ENCODE data around the gene NAALADL2. TPM values are rescaled to one million over a fixed set of nuclear protein-coding genes. Genes with fewer than 3 reads are reported as not detected.
"Not testable (repeated sequence)": the region's sequence is repeated elsewhere in the genome, so short reads cannot be mapped to it uniquely, and the experiment has no call there.

NAALADL2 gene
- polyA plus RNA-seq, 3 donors from 2014 or later: 0.10 TPM; not detected in 2

DNA sequence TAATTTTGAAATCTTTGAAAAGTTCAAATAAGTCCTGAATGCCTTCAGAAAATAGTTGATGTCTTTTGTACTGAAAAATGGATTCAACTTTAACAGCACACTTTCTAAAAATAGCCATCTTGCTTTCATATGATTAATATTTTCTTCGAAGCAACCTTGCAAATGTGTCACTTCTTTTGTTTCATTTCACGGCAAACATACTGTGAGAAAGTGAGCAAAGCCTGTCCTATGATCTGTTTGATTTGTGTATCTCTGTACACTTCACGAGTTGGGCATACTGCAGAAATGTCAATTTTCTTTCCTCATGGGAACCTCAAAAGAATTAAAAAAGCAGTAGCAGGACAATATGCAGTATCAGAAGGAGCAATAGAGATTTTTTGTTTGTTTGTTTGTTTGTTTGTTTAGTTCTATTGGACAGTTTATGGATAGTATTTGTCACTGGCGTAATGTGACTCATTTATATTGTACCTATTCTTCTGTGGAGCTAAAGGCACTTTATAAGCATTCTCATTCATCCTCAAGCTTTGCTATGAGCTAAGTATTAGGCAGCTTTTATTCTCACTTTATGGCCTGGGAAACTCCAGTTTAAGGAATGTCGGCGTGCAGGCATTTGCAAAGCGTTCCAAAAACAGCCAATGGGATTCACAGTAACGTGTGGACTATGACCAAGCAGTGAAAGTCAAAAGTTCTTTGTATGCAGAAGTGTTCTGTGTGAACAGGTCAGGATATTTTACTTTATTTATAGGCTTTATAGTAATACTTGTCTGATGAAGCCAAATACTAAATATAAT, 572.0 kb downstream of the NAALADL2 start:
- no peak overlapping the region for H3K4me3 Mint-ChIP-seq
- H3K4me1 Mint-ChIP-seq: no peaks in the 10 kb centered on the region
- H3K27me3 Mint-ChIP-seq (ENCODE audit: low read depth in 3 of 3): peaks cover 0 to 1% (median 0%) of the 10 kb centered on the region in 3 donors
- H3K27ac Mint-ChIP-seq: no peak overlapping the region
- peaks cover 8 to 20% (median 11%) of the 10 kb centered on the region in 6 donors for H3K9me3 Mint-ChIP-seq
- no peak for DNase-seq
- H3K36me3 Mint-ChIP-seq: no peaks in the 10 kb centered on the region

DNA sequence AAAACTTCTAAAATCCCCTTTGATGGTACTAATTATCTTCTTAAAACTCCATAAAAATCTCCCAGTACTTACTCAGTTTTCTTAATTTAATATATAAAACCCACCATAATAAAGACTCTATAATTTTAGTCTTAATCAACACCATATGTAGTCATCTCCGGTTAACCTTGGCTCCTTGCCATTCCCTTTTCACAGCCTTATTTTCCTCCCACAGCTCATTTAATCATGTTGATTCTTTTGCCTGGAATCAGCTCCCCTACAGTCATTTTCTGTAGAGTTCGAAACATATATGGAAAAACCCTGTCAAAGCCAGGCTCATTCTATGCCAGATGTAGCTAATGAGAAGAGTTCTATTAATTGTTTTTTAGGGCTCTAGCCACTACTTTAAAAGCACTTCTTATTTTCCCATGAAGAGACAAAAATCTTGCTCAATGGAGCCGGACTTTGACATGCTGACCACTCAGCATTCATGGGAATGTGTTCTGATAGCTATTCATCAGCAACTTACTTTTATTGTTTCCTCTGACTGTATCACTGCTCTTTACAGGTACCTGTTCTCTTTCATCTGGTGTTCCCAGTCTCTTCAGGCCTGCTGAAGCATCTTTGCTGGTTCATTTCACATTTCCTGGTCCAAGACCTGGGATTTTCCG, 573.4 kb downstream of the NAALADL2 start:
- Mint-ChIP-seq H3K36me3 (no peaks in the 10 kb centered on the region), H3K27me3 (ENCODE audit: low read depth in 3 of 3) (peaks cover 0 to 1% (median 0%) of the 10 kb centered on the region in 3 donors), H3K27ac (no peak overlapping the region), H3K4me1 (no peaks in the 10 kb centered on the region), H3K4me3 (no peak overlapping the region), H3K9me3 (peaks cover 8 to 20% (median 11%) of the 10 kb centered on the region in 6 donors)
- no peak for DNase-seq

DNA sequence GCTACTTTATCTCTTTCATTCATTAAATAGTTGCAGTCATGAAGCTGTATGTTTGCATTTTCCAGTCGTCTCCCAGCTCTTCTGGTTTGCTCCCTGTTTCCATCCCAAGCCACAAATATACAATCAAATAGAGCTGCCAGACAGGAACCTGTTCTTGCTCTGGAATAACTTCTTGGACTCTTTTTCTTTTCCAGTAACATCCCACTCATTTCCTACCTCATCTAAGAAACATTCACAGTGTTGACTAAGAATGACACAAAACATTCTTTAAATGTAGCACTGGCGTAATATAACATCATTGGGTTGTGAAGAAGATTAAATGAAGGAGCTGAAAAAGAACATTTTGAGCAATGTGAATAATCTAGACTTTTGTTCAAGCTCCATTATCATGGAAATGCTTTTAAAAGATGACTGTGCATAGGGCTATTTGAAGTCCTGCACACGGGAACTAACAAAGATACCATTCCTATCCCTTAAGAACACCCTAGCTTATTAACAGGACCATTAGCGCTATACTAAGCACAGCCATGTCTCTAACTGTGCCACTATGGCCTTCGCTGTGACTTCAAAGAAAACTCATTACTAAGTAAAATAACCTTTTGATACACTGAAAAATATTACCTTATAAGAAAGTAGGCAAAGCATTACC, 574.0 kb downstream of the NAALADL2 start:
- Mint-ChIP-seq H3K4me3 (no peak overlapping the region), H3K27me3 (ENCODE audit: low read depth in 3 of 3) (peaks cover 0 to 1% (median 0%) of the 10 kb centered on the region in 3 donors), H3K9me3 (peaks cover 8 to 24% (median 11%) of the 10 kb centered on the region in 6 donors), H3K27ac (no peak overlapping the region), H3K4me1 (no peaks in the 10 kb centered on the region), H3K36me3 (no peaks in the 10 kb centered on the region)
- no peak for DNase-seq

DNA sequence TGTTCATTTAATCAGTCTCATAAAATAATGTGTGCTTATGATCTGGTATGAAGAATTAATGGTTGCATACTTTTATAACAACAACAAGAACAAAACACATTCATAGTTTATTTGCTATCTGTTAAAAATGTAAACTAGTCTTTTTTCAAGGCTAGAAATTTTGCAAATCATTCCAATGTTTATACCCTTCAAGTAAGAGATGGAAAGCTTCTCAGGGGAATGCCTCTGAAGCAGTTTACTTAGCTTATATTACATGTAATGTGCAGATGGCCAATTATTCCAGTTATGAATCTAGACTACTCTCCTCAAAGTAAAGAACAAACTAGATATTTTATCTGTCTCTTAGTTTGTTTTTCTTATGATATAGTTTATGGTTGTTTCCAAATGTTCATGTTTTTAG, 575.4 kb downstream of the NAALADL2 start:
- Mint-ChIP-seq H3K4me3 (no peak overlapping the region), H3K36me3 (no peaks in the 10 kb centered on the region), H3K27ac (no peak overlapping the region), H3K4me1 (no peaks in the 10 kb centered on the region), H3K9me3 (peaks cover 10 to 26% (median 16%) of the 10 kb centered on the region in 6 donors), H3K27me3 (ENCODE audit: low read depth in 3 of 3) (peaks cover 0 to 2% (median 0%) of the 10 kb centered on the region in 3 donors)
- DNase-seq: no peak

DNA sequence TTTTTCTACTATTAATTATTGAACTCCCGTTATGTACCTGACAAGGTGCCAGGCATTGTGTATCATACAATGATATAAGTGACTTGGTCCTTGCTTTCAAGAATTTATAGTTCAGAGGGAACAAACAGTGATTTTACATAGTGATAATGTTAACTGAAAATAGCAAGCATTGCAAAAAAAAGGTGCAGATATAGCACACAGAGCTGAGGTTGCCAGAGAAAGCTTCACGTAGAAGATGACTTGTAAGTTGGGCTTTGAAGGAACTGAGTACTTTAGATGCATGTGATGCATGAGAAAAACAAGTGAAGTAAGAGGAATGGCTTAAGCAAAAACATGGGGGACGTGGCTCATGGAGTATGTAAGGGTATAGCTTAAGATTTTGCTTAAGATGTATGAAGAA, 584.5 kb downstream of the NAALADL2 start:
- no peaks in the 10 kb centered on the region for H3K4me1 Mint-ChIP-seq
- no peak overlapping the region for H3K27ac Mint-ChIP-seq
- no peak overlapping the region for H3K4me3 Mint-ChIP-seq
- DNase-seq: no peak
- no peaks in the 10 kb centered on the region for H3K36me3 Mint-ChIP-seq
- peaks cover 14 to 66% (median 26%) of the 10 kb centered on the region in 6 donors for H3K9me3 Mint-ChIP-seq
- H3K27me3 Mint-ChIP-seq (ENCODE audit: low read depth in 3 of 3): peaks cover 0 to 3% (median 3%) of the 10 kb centered on the region in 3 donors

DNA sequence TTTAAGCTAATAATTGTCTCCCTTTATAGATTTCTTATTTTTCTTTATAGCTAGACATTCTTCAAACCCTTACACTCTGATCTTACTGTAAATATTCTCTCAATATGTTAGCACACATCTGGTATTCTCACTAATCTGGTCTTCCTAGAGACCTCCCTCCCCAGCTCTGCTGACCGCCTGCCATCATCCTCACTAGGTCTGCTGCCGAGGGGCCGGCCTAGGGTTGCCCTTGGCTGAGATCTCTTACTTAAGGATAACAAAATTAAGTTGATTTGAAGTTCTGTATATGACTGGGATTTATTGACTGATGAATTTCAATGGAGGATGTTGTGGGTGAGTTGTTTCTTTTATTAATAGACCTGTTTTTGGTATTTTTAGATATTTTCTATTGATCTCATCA, 586.6 kb downstream of the NAALADL2 start:
- Mint-ChIP-seq H3K27me3 (ENCODE audit: low read depth in 3 of 3) (peaks cover 0 to 1% (median under 1%) of the 10 kb centered on the region in 3 donors), H3K4me3 (no peak overlapping the region), H3K9me3 (peaks cover 6 to 55% (median 17%) of the 10 kb centered on the region in 6 donors), H3K4me1 (no peaks in the 10 kb centered on the region), H3K27ac (no peak overlapping the region), H3K36me3 (no peaks in the 10 kb centered on the region)
- no peak for DNase-seq

DNA sequence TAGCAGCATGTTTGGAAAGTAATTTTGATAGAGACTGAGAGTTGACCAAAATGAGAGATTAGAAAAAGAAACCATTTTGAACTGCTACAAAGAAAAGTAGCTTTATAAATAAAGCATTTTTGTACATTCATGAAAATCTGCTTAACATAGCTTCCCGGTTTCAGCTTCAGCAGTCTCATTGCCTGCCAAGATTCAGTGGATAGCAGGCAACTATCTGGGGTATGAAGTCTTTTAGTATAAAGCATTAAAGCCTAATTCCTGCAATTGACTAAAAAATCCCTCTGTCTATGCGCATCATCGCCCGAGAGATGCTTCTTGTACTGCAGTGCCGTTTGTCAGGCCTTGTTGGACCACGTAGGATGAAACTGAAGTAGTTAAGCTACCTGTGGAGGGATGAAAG, 588.4 kb downstream of the NAALADL2 start:
- no peak for DNase-seq
- no peak overlapping the region for H3K27ac Mint-ChIP-seq

DNA sequence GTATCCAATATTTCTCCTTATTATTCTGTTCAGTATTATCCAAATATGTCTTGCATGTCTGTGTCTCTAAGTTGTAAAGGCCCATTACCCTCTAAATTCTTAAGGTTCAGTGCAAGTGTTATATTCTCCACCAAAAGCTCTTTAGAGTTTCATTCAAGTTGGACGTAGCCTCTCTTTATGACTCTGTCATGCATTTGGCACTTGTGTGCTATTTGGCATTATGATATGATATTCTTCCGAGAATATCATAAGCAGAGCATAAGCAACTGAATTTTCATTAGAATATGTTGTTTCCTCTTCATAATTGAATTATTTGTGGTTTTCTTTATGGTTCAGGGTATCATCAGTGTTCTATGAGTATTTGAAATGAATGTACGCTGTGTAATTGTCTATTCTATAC, 594.2 kb downstream of the NAALADL2 start:
- Mint-ChIP-seq H3K9me3 (peaks cover 0 to 38% (median 20%) of the 10 kb centered on the region in 6 donors), H3K36me3 (no peaks in the 10 kb centered on the region), H3K27me3 (ENCODE audit: low read depth in 3 of 3) (peaks cover 0 to 2% (median 0%) of the 10 kb centered on the region in 3 donors), H3K4me3 (no peak overlapping the region), H3K4me1 (no peaks in the 10 kb centered on the region), H3K27ac (no peak overlapping the region)
- DNase-seq: no peak

More for the DNA sequence above, 588.4 kb downstream of the NAALADL2 start:
- H3K9me3 Mint-ChIP-seq: peaks cover 5 to 67% (median 17%) of the 10 kb centered on the region in 6 donors
- H3K27me3 Mint-ChIP-seq (ENCODE audit: low read depth in 3 of 3): peaks cover 0 to 2% (median 1%) of the 10 kb centered on the region in 3 donors
- H3K4me3 Mint-ChIP-seq: no peak overlapping the region
- no peaks in the 10 kb centered on the region for H3K4me1 Mint-ChIP-seq
- H3K36me3 Mint-ChIP-seq: no peaks in the 10 kb centered on the region

DNA sequence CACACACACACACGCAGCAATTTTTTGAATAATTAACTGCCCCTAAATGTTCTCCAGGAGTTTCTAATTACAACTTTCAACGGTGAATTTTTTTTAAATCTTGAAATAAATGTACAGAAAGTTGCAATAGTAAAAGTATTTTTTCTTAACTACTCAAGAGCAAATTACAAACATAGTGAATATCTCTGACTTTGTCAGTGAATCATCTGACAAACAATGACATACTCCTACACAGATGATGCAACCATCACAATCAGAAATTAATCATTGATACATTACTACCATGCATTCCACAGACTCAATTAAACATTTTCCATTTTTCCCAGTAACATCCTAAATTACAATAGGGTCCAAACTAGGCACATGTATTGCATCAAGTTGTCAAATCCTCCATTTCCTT, 597.3 kb downstream of the NAALADL2 start:
- Mint-ChIP-seq H3K27me3 (ENCODE audit: low read depth in 3 of 3) (peaks cover 0 to 1% (median 0%) of the 10 kb centered on the region in 3 donors), H3K4me1 (no peaks in the 10 kb centered on the region), H3K36me3 (no peaks in the 10 kb centered on the region), H3K9me3 (peaks cover 2 to 50% (median 23%) of the 10 kb centered on the region in 6 donors), H3K4me3 (no peak overlapping the region), H3K27ac (no peak overlapping the region)
- DNase-seq: no peak

DNA sequence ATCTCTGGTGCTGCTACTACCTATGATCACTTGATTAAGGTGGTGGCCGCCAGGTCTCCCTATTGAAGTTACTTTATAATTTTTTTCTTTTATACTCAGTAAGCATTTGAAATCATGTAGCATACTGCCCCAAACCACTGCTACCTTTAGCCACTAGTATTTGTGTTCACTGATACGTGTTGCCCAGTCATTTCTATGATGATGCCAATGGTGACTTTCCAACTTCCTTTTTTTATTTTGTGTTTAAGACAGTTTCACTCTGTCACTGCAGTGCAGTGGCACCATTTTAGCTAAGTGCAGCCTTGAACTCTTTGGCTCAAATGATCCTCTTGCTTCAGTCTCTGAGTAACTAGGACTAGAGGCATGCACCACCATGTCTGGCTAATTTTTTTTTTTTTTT, 598.2 kb downstream of the NAALADL2 start:
- Mint-ChIP-seq H3K36me3 (no peaks in the 10 kb centered on the region), H3K4me3 (no peak overlapping the region), H3K27ac (no peak overlapping the region), H3K4me1 (no peaks in the 10 kb centered on the region), H3K9me3 (peaks cover 7 to 49% (median 29%) of the 10 kb centered on the region in 6 donors), H3K27me3 (ENCODE audit: low read depth in 3 of 3) (peaks cover 0 to 1% (median 0%) of the 10 kb centered on the region in 3 donors)
- no peak for DNase-seq

DNA sequence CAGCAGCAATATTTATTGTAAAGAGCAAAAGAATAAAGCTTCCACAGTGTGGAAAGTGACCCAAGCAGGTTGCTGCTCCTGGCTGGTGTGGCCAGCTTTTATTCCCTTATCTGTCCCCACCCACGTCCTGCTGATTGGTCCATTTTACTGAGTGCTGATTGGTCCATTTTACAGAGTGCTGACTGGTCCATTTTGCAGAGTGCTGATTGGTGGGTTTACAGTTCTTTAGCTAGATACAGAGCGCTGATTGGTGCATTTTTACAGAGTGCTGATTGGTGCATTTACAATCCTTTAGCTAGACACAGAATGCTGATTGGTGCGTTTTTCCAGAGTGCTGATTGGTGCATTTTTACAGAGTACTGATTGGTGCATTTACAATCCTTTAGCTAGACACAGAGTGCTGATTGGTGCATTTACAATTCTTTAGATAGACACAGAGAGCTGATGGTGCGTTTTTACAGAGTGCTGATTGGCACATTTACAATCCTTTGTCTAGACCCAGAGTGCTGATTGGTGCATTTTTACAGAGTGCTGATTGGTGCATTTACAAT, 601.8 kb downstream of the NAALADL2 start:
- not testable (repeated sequence) for DNase-seq; H3K27ac Mint-ChIP-seq; H3K36me3 Mint-ChIP-seq; H3K4me1 Mint-ChIP-seq; H3K27me3 Mint-ChIP-seq (ENCODE audit: low read depth in 3 of 3); H3K4me3 Mint-ChIP-seq
- peaks cover 9 to 40% (median 25%) of the 10 kb centered on the region in 6 donors for H3K9me3 Mint-ChIP-seq

DNA sequence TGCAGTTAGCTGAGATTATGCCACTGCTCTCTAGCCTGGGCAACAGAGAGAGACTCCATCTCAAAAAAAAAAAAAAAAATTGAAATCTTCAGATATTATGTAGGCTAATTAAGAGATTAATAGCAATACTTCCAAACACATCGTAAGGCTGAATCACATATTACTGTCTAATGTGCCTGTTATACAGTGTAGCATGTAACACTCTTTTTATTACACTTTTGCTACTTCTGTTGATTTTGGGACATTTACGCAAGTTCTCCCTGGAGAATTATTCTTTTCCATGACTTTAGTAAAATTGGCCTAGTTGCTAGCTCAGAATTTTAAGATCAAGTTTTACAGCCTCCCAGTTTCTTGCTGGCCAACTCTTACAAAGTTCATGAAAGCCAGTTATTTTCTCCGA, 605.2 kb downstream of the NAALADL2 start:
- Mint-ChIP-seq H3K9me3 (peaks cover 0 to 30% (median 18%) of the 10 kb centered on the region in 6 donors), H3K27ac (no peak overlapping the region), H3K4me3 (no peak overlapping the region), H3K36me3 (no peaks in the 10 kb centered on the region), H3K4me1 (no peaks in the 10 kb centered on the region), H3K27me3 (ENCODE audit: low read depth in 3 of 3) (no peaks in the 10 kb centered on the region)
- DNase-seq: no peak

DNA sequence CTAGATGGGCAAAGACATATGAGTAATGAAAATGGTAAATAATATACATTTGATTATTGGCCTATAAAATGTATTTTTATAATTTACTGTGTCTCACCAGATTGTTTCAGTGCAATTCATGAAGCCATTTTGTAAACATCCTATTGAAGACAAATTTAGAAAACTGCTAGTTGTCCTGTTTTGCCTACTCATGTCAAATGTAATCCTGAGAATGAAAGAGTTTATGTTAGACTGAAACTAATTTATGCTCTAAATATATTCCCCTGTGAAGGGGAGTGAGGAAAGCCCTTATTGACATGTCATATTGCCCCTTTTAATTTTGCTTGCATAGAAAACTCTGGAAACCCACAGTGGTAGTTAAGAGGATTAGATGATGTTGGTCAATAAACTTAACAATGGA, 610.0 kb downstream of the NAALADL2 start:
- DNase-seq: no peak
- H3K36me3 Mint-ChIP-seq: no peaks in the 10 kb centered on the region
- no peak overlapping the region for H3K27ac Mint-ChIP-seq
- H3K4me3 Mint-ChIP-seq: no peak overlapping the region
- H3K27me3 Mint-ChIP-seq (ENCODE audit: low read depth in 3 of 3): peaks cover 0 to 2% (median 0%) of the 10 kb centered on the region in 3 donors
- no peaks in the 10 kb centered on the region for H3K4me1 Mint-ChIP-seq
- peaks cover 2 to 19% (median 5%) of the 10 kb centered on the region in 6 donors for H3K9me3 Mint-ChIP-seq

DNA sequence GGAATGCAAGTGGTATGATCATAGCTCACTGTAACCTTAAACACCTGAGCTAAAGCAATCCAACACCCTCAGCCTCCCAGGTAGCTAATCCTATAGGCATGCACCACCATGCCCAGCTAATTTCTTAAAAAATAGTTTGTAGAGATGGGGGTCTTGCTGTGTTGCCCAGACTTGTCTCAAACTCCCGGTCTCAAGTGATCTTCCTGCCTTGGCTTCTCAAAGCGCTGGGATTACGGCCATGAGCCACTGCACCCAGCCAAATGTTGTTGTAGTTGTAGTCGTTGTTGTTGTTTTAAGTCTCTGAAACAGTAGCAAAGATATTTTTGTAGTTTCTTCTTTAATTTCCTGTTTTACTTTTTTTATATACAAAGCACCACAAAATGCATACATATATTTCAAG, 616.6 kb downstream of the NAALADL2 start:
- H3K4me3 Mint-ChIP-seq: no peak overlapping the region
- H3K27ac Mint-ChIP-seq: no peak overlapping the region
- peaks cover 0 to 23% (median 6%) of the 10 kb centered on the region in 6 donors for H3K9me3 Mint-ChIP-seq
- H3K36me3 Mint-ChIP-seq: no peaks in the 10 kb centered on the region
- H3K4me1 Mint-ChIP-seq: no peaks in the 10 kb centered on the region
- no peak for DNase-seq
- no peaks in the 10 kb centered on the region for H3K27me3 Mint-ChIP-seq (ENCODE audit: low read depth in 3 of 3)

All from immature natural killer cell (primary cell).